GM20431 (cell line): Measurements from ENCODE around the gene JPH2.

Experiments
- in situ Hi-C: fragments of 300-500 bp; cut with MseI, MboI; formaldehyde crosslinking; loops from one replicate; pipeline ENCODE4 v1.15.0; 2020; ENCODE audit warnings: low sequenced_read_pairs; ENCODE audit not compliant: unreplicated experiment

The JPH2 gene

GRCh38 chr20:44069203-44070011 lies 117.6 kb downstream of the JPH2 start:
- in situ Hi-C loops: no loop called here

GRCh38 chr20:44068316-44069201 lies 118.4 kb downstream of the JPH2 start:
- in situ Hi-C loops: no loop called here

GRCh38 chr20:44067650-44068081 lies 119.3 kb downstream of the JPH2 start:
- in situ Hi-C loops: no loop called here

- in situ Hi-C loops: no loop called here
These were observed 120.1 kb downstream of the JPH2 start for GRCh38 chr20:44066645-44067606.

GRCh38 chr20:44065401-44066340 lies 121.3 kb downstream of the JPH2 start:
- in situ Hi-C loops: no loop called here

- in situ Hi-C loops: no loop called here
These were observed 122.2 kb downstream of the JPH2 start for GRCh38 chr20:44064501-44065400.
